ENCODE data around the gene SLFN12L. TPM values are rescaled to one million over a fixed set of nuclear protein-coding genes. Genes with fewer than 3 reads are reported as not detected.

The SLFN12L gene
- 0.15 and 0.17 TPM in 2 replicates for total RNA-seq

GRCh38 chr17:35537601-35538141, at the start of gene SLFN12L:
TSS of gene SLFN12L (minus strand) at chr17:35537678. CDS start at chr17:35522364, 15,314 bp downstream.

GRCh38 chr17:35578197-35578928, 40.9 kb upstream of the SLFN12L start, which contains the start of gene PEX12:
TSS of gene PEX12 (minus strand) at chr17:35578571. CDS start at chr17:35578021, 550 bp downstream.

GRCh38 chr17:35560703-35561102, 23.2 kb upstream of the SLFN12L start, which contains the start of gene SLFN14:
TSS of gene SLFN14 (minus strand) at chr17:35560819. CDS start at chr17:35558062, 2,757 bp downstream.

GRCh38 chr17:35448214-35448898, 89.1 kb downstream of the SLFN12L start, which contains the start of gene SLFN13:
TSS of gene SLFN13 (minus strand) at chr17:35448766. CDS start at chr17:35445680, 3,086 bp downstream.

GRCh38 chr17:35432176-35433074, 105.1 kb downstream of the SLFN12L start, which contains the start of gene SLFN12:
TSS of gene SLFN12 (minus strand) at chr17:35432500. CDS start at chr17:35423028, 9,472 bp downstream.

Other genes starting within 250 kb of the SLFN12L start
- gene SLFN11, start 164.1 kb downstream of the SLFN12L start, total RNA-seq = 70.8 and 90.3 TPM in 2 replicates
- 27.3 and 34.6 TPM in 2 replicates for gene SLFN12, start 105.2 kb downstream of the SLFN12L start, total RNA-seq
- gene SLFN13, start 88.9 kb downstream of the SLFN12L start, total RNA-seq = 2.2 and 3.1 TPM in 2 replicates
- not detected in 2 replicates for gene SLFN14, start 23.1 kb upstream of the SLFN12L start, total RNA-seq
- 6.4 and 10.4 TPM in 2 replicates for gene PEX12, start 40.9 kb upstream of the SLFN12L start, total RNA-seq
- gene AP2B1, start 49.6 kb upstream of the SLFN12L start, total RNA-seq = 104 and 130 TPM in 2 replicates
- gene RASL10B, start 194.0 kb upstream of the SLFN12L start, total RNA-seq = 0.58 and 4.6 TPM in 2 replicates
- not detected in 2 replicates for gene GAS2L2, start 215.6 kb upstream of the SLFN12L start, total RNA-seq
- gene C17orf50, start 223.2 kb upstream of the SLFN12L start, total RNA-seq = not detected in 2 replicates

Measured in smooth muscle cell of trachea (primary cell).